ENCODE measurements around the gene MICAL3.

Gene MICAL3

DNA sequence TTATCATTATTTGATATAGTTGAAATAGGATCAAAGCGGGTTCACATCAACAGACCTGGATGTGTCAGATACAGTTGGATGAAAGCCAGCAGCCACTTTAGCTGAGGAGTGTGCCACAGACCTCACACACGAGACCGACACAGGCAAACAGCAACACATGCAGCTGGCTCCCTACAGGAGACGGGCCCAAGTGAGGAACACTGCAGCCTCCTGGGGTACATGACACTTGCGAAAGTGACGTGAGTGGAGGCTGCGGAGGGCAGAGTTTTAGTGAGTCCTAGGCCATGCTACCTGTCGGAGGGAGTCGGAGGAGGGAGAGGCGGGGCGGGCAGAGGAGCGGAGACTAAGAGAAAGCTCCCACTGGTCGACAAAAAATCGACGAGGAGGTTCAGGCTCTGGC lies 149.2 kb downstream of the MICAL3 start:
- Histone ChIP-seq H3K4me3 (ENCODE audit: low read depth, low read length) (no peak overlapping the region), H3K27ac (no peak overlapping the region), H3K36me3 (replicated peaks) (peaks cover 9% of the 10 kb centered on the region), H3K27me3 (replicated peaks) (no peaks in the 10 kb centered on the region)
- in situ Hi-C loops (cut with HindIII; ENCODE audit: low pct_ligation_motif_present, low sequenced_read_pairs) = no loop called here
- DNase-seq = no peak
- TF ChIP-seq, protein P1, sequence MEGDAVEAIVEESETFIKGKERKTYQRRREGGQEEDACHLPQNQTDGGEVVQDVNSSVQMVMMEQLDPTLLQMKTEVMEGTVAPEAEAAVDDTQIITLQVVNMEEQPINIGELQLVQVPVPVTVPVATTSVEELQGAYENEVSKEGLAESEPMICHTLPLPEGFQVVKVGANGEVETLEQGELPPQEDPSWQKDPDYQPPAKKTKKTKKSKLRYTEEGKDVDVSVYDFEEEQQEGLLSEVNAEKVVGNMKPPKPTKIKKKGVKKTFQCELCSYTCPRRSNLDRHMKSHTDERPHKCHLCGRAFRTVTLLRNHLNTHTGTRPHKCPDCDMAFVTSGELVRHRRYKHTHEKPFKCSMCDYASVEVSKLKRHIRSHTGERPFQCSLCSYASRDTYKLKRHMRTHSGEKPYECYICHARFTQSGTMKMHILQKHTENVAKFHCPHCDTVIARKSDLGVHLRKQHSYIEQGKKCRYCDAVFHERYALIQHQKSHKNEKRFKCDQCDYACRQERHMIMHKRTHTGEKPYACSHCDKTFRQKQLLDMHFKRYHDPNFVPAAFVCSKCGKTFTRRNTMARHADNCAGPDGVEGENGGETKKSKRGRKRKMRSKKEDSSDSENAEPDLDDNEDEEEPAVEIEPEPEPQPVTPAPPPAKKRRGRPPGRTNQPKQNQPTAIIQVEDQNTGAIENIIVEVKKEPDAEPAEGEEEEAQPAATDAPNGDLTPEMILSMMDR (IDR thresholded peaks at IDR 0.05; ENCODE audit: low read depth, low read length, missing control alignments) = no peak

DNA sequence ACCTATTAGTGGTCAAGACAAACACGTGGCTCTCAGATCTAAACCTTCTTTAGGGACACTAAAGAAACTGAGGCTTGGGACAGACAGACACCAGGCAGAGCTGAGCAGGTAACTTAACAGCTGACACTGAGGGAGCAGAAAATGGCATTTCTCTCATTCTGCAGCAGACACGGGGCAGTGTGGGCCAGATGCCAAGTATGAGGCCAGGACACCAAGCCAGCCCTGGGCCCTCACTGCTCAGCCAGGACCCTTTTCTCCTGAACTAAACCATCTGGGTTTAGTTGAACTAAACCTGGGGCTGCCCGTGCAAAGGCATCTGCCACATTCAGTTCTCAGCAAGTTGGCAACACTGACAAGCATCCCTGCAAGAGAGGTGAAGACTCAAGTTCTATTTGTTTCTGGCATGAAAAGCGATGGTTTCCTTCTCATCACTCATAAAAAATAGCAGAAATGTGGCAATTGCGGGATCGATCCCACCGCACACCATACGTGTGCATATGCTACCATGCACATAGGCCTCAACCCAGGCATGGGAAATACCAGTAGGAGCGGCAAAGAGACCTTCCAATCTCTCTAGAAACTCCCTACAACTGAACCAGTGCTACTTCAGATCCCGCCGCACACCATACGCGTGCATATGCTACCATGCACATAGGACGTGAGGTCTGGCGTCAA lies 150.0 kb downstream of the MICAL3 start:
- DNase-seq = no peak
- peaks cover 9% of the 10 kb centered on the region for H3K36me3 ChIP-seq (replicated peaks)
- H3K27me3 ChIP-seq (replicated peaks) = no peaks in the 10 kb centered on the region
- H3K27ac ChIP-seq = no peak overlapping the region
- TF ChIP-seq, protein P1 (IDR thresholded peaks at IDR 0.05; ENCODE audit: low read depth, low read length, missing control alignments) = no peak
- in situ Hi-C loops (cut with HindIII; ENCODE audit: low pct_ligation_motif_present, low sequenced_read_pairs) = no loop called here
- no peak overlapping the region for H3K4me3 ChIP-seq (ENCODE audit: low read depth, low read length)

DNA sequence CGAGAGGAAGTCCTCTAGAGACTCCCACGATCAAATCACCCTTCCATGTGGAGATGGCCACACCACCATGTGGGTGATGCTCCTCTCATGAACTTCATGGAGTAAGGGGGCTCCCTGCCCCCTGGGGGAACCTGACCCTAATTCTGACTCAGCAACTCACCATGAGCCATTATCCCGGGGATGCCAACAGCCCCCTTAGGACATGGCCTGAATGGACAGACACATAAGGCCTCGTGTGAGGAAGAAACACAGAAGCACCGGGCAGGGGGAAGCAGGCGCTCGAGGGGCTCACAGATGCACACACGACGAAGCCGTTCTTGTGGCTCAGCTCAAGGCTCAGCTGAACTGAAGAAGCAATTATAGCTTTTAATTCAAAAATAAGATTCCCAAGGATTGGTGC lies 150.6 kb downstream of the MICAL3 start:
- in situ Hi-C loops (cut with HindIII; ENCODE audit: low pct_ligation_motif_present, low sequenced_read_pairs) = no loop called here
- no peak for DNase-seq
- no peak overlapping the region for H3K4me3 ChIP-seq (ENCODE audit: low read depth, low read length)
- TF ChIP-seq, protein P1 (IDR thresholded peaks at IDR 0.05; ENCODE audit: low read depth, low read length, missing control alignments) = no peak
- H3K27ac ChIP-seq = no peak overlapping the region
- no peaks in the 10 kb centered on the region for H3K27me3 ChIP-seq (replicated peaks)
- peaks cover 9% of the 10 kb centered on the region for H3K36me3 ChIP-seq (replicated peaks)

DNA sequence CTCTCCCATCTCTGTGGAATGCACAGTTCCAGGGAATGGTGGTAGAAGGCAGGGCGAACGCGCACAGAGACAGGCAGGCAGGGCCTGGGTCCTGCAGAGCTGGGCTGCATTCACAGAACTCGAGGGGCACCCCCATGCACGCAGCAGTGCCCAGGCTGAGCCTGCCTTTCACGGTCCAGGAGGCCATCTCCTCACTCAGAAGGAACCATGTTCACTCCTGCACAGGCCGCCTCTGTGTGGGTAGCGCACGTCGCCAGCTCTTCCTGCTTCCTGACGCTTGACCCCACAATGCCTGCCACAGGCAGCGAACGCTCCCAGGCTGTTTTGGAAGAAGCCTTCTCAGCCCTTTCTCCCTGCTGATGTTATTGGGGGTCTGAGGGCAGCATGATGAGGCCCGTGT lies 151.2 kb downstream of the MICAL3 start:
- in situ Hi-C loops (cut with HindIII; ENCODE audit: low pct_ligation_motif_present, low sequenced_read_pairs) = no loop called here
- no peak for DNase-seq
- H3K27me3 ChIP-seq (replicated peaks) = no peaks in the 10 kb centered on the region
- H3K4me3 ChIP-seq (ENCODE audit: low read depth, low read length) = no peak overlapping the region
- no peak overlapping the region for H3K27ac ChIP-seq
- peaks cover 9% of the 10 kb centered on the region for H3K36me3 ChIP-seq (replicated peaks)
- TF ChIP-seq, protein P1 (IDR thresholded peaks at IDR 0.05; ENCODE audit: low read depth, low read length, missing control alignments) = no peak

DNA sequence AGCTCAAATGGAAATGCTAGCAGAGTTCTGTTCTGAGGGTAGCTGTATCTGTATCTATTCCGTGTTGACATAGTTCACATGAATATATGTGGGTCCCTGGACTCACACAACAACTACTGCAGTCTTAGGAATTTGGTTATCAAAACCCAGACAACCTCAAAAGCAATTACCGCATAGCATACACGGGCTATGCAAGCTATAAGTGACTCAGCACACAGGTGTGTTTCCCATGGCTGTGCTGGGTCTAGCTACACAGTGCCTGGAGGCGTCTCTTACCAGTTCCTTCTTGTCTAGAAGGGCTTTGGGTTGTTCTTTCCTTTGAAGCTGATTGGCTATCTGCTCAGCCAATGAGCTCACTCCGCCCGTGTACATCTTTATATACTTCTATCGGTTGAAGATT lies 151.9 kb downstream of the MICAL3 start:
- DNase-seq = no peak
- no peak overlapping the region for H3K4me3 ChIP-seq (ENCODE audit: low read depth, low read length)
- TF ChIP-seq, protein P1 (IDR thresholded peaks at IDR 0.05; ENCODE audit: low read depth, low read length, missing control alignments) = no peak
- in situ Hi-C loops (cut with HindIII; ENCODE audit: low pct_ligation_motif_present, low sequenced_read_pairs) = no loop called here
- H3K27ac ChIP-seq = no peak overlapping the region
- peaks cover 9% of the 10 kb centered on the region for H3K36me3 ChIP-seq (replicated peaks)
- H3K27me3 ChIP-seq (replicated peaks) = no peaks in the 10 kb centered on the region
